Measurements from ENCODE around the gene ZNF530.

- TF ChIP-seq POLR2A (IDR thresholded peaks at IDR 0.05; ENCODE audit: low read length) (no peak), GATA1 (IDR thresholded peaks at IDR 0.05; ENCODE audit: low read depth, low read length) (no peak)
Measured at GRCh38 chr19:57583104-57583520, 16.6 kb upstream of the ZNF530 start.

Measured in erythroblast (primary cell).